H1 (cell line): ENCODE data around the gene AKR1D1. TPM values are rescaled to one million over a fixed set of nuclear protein-coding genes. Genes with fewer than 3 reads are reported as not detected.

ENCODE experiments used
- CHD1 ChIP-seq: IDR thresholded peaks from 2 replicates; pipeline ENCODE4 v1.6.1; 2012; ENCODE audit warnings: low read depth, low read length, improper control_type of control experiment
- EGR1 ChIP-seq: IDR thresholded peaks from 2 replicates; pipeline ENCODE4 v1.6.1; 2011; ENCODE audit warnings: low read depth, low read length, borderline replicate concordance
- JUND ChIP-seq: IDR thresholded peaks from 2 replicates; pipeline ENCODE4 v1.6.1; 2011; ENCODE audit warnings: mild to moderate bottlenecking, improper control_type of control experiment, low read length
- RBBP5 ChIP-seq: IDR thresholded peaks from 2 replicates; pipeline ENCODE4 v1.7.1; 2012; ENCODE audit warnings: low read depth, mild to moderate bottlenecking, inconsistent platforms, low read length, moderate library complexity, borderline replicate concordance
- SRF ChIP-seq: IDR thresholded peaks from 2 replicates; pipeline ENCODE4 v1.6.1; 2011; ENCODE audit warnings: mild to moderate bottlenecking, low read depth, low read length, moderate library complexity
- TBP ChIP-seq: IDR thresholded peaks from 2 replicates; pipeline ENCODE4 v1.6.1; 2011; ENCODE audit warnings: low read depth, low read length, improper control_type of control experiment
- polyA plus RNA-seq, 7 experiments: library from polyadenylated mRNA; depleted of rRNA in 3 of 7; stranded (reverse) in 5 of 7; unstranded in 2 of 7; fragments of >200 nt in 5 of 7; fragments of 200-250 nt in 2 of 7; gene quantifications; 1 replicate in 5 of 7; 2 replicates in 1 of 7; 4 replicates in 1 of 7; pipeline versions ENCODE4 v1.2.1 to v1.2.3, GENCODE V29; 2011 to 2013; ENCODE audit warnings: missing spikeins in 2 of 7, mixed read lengths in 2 of 7
- total RNA-seq: library from RNA; stranded (reverse); fragmentation: NEBNext Ultra II Directional; extraction: Animal tissue kit (Norgen Biotek cat#: 25700); gene quantifications from 2 replicates; pipeline ENCODE4 v1.2.1, GENCODE V29; 2021

Gene AKR1D1
- total and polyA plus RNA-seq, 2 of the 8 experiments (the other 6 are each of a cell fraction or from before 2014, with no cell fraction given) = not detected

- TF ChIP-seq SRF (no peak), EGR1 (no peak), TBP (no peak), CHD1 (no peak), RBBP5 (no peak), JUND (no peak)
Observed at GRCh38 chr7:138074121-138074520, 2.1 kb upstream of the AKR1D1 start (continued).
